GM11168 (cell line): ENCODE measurements around the gene NACC1.

Experiments used
- in situ Hi-C: fragments of 300-500 bp; cut with MboI; formaldehyde crosslinking; loops from one replicate; pipeline ENCODE4 v1.12.0; 2022; ENCODE audit warnings: low sequenced_read_pairs; ENCODE audit not compliant: unreplicated experiment

The NACC1 gene

DNA sequence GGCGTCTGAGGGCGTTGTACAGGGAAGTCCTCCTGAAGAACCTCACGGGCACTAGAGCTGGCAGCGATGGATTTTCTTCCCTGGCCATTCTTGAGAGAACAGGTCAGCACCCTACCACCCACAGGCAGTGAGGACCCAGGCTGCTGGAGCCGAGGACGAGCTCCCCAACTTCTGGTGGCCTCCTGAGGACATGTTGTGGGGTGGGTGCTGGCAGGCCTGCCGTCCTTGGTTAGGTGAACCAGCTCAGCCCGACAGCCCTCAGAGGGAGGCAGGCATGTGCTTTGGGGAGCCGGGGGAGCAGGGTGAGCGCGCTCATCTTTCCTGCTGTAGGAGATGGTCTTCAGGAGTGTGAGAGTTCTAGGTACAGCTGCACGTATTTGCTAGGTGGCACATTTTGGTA lies 30.8 kb upstream of the NACC1 start:
- in situ Hi-C loops = no loop called here

DNA sequence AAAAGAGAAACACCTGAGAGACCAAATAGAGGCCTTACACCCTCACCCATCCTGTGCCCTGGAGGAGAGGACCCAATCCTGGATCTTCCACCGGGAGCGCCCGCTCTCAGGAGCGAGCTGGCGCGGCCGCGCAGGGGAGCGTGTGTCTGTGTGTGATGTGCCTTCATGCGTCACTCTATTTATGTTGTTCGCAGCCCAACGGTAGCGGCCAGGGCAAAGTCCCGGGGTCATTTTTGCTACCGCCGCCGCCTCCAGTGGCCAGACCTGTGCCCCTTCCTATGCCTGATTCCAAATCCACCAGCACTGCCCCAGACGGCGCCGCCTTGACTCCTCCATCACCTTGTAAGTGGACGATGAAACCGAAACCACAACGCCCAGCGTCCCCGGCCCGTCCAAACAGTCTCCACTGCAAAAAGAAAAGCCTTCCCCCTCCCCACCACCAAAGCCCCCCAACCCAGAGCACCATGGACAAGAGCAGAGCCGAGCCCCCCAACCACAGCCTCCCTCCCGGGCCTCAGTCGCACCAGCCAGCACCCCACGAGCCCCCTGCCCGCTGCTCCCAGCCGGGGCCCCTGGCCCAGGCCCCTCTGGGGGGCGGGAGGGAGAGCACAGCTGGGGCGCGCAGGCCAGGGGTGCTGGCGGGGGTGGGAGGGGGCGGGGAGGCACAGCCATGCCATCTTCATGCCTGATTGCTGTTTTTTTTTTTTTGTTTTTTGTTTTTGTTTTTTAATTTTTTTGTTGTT lies 30.1 kb upstream of the NACC1 start:
- in situ Hi-C loops = no loop called here

DNA sequence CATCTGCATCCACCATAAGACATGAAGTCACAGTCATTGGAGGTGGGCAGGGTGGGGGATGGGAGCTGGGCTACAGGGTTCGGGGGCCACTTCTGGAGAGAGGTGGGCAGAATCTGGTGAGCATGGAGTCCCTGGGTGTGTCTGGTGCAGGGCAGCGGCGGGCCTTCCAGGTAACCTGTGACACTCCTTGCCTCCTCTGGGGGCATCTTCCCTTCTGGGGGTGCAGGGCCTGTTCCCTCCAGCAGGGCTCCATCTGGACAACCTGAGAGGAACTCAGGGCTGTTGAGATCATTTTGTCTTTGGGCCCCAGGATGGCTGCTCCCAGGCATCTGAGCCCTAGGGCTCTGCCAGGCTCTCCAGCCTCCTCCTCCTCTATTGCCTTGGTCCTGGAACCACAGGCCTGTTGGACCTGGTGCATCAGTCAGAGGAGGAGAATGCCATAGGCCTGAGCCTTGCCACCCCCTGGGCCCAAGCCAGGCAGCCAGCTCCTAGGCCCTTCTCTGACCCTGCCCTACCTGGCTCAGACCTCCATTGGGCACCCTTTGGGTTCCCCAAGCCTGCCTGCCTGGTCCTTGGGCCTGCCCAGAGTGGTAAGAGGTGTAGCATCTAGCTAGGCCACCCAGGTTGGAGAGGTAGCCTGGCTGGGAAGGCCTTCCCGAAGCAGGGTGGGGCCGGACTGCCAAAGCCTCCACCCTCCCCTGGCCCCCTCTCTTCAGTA lies 28.8 kb upstream of the NACC1 start:
- in situ Hi-C loops = no loop called here

DNA sequence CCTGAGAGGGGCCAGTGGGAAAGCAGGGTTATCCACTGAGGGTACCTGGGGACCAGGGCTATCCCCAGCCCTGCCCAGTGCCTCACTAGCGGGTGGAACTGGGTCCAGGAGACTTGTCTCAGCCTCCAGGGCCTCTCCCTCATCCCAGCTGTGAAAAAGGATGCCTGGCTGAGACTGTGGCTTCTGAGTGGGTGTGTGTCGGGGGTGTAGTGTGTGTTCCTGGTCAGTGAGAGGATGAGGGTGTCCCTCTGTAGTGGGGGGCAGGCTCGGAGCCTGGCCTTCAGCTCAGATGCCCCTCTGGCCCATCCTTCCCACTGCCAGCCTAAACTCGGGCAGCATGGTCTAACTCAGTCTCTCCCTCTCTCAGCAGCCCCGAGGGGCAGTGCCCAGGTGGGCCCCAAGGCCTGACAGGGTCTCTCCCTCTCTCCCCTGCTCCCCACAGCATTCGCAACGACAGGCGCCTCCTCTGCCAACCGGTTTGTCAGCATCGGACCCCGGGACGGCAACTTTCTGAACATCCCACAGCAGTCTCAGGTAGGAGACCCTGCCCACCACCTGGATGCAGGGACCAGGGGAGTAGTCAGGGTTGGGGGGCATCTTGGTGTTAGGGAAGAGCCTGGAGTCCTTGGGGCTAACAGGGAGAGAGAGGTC lies 28.1 kb upstream of the NACC1 start:
- in situ Hi-C loops = loop anchor here (5.0 to 10.0 kb wide), 2 partner anchors 45 to 118 kb away; no protein-coding TSS in a partner anchor

DNA sequence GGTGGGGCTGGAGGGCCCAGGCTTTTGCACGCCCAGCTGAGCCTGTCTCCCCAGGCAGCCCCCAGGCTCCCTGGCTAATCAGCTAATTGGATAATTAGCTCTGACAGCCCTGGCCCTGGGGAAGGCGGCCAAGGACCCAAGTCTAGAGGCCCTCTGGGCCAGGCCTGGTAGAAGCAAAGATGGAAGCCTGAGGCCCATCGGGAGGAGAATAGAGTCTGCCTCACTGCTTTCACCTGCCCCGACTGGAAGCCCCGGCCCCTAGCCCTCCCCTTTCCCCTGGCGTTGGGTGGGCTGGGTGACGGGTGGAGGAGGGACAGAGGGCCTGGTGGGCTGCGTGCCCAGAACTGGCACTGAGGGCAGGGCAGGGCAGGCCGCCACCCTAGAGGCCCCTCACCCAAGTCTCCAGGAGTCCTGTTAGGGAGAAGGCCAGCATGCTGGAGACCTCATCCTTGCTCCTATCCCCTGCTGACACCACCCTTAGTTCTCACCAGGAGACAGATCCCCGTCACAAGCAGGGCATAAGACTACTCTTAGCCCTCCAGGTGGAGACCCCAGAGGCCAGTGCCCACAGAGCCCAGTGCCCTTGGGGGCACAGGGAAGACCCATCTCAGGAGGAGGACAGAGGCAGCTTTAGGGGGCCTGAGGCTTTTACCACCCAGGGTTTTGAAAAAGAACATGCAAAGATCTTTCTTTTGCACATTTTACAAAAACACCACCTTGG lies 27.4 kb upstream of the NACC1 start:
- in situ Hi-C loops = loop anchor here (5.0 to 10.0 kb wide), 2 partner anchors 46 to 118 kb away; no protein-coding TSS in a partner anchor

DNA sequence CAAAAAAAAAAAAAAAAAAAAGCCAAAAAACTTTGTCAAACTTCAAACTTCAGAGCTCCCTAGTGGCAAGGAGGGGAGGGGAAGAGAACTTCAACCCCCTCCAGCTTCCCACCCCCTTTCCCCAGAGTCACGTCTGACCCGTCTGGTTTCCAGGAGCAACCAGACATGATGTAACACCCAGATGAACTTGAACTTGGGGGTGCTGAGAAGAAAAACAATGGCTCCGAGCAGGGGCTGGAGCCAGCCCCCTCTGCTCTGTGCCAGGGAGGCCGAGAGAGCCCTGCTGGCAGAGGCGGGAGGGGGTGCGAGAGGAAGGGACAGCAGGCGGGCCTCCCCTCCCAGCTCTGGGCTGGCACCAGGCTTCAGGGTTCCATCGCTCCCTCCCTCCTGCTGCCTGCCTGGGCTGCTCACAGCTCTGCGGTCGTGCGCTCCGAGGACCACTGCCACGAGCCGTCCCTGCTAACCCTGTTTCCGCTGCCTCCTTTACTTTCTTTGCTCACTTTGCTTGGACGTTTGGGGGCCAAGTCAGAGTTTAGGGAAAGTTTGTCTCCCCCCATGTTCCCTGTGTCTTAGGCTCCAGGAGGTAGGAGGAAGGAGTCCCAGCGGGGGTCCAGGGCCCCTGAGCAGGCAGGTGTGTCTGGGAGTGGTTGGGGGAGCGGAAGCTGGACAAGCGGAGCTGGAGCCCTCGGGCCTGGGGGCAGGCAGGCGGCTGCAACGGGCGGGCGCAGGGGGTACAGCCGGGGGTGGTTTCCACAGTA lies 26.5 kb upstream of the NACC1 start:
- in situ Hi-C loops = loop anchor here (5.0 to 10.0 kb wide), 2 partner anchors 47 to 119 kb away; no protein-coding TSS in a partner anchor

DNA sequence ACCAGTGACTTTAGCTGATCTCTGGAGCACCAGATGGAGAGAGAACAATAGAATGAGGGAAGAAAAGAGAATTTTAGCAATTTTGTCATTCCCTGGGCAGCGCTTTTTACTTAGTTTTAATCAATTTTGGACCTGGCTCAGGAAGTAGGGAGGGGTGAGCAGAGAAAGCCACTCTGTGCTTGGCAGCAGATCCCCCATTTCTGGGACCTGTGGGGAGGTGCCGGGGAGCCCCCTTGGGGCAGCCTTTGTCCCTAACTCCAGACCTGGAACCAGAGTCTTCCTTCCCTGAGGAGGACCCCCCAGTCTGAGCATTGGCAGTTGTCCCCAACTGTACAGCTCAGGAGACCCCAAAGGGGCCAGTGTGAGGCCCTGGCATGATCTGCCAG lies 25.9 kb upstream of the NACC1 start:
- in situ Hi-C loops = loop anchor here (5.0 to 10.0 kb wide), 2 partner anchors 47 to 120 kb away; no protein-coding TSS in a partner anchor

DNA sequence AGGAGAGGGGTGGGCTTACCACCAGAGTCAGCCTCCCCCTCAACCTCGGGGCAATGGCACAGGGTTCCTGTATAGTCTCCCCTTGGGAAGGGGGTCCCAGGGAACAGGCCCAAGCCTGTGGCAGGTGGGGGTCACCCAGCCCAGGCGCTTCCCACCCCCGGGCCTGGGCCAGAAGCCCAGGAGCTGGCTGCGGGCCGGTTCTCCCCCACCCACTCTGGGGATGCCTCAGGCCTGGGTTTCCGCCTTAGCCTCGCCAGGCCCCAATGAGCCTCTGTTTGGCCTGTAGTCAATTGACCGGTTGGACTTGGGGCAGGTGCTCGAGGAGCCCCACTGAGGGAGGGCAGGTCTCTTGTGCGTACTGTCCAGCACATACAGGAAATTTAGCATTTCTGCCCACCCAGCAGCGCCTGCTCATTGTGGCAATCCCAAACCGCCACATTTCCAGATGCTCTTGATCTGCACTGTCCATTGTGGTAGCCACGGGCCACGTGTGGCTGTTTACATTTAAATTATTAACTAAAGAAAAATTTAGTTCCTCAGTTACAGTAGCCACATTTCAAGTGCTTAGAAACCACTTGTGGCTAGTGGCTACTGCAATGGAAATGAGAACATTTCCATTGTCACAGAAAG lies 25.3 kb upstream of the NACC1 start:
- in situ Hi-C loops = loop anchor here (5.0 to 10.0 kb wide), 2 partner anchors 48 to 120 kb away; no protein-coding TSS in a partner anchor

DNA sequence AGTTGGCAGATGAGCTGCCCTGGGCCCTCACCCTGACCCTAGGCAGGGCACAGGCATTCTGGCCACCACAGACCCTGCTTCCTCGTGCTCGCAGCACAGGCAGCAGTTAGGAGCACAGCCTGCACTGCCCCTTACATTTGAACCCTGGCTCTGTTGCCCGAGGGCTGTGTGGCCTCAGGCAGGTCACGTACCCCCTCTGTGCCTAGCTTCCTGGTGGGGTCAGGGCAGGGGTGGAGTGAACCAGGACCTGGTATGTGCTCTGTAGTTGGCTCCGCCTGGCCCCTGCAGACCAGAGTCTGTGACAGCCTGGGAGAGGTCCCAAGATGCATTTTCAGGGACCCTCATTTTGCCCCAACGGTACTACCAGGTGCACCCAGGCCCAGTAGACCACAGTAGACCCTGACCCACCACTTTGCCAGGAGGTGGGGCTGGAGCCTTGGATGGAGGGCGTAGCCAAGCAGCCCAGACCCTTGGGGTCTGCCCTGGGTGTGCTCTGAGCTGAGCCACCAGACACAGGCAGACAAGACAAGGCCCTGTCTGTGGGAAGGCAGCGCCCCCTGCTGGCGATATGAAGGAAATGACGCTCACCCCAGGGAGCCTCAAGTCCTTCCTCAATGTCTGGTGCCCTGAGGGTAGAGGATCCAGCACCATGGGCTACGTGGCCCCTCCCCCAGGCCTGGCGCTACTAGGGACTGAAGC lies 24.5 kb upstream of the NACC1 start:
- in situ Hi-C loops = loop anchor here (5.0 to 10.0 kb wide), 2 partner anchors 49 to 121 kb away; no protein-coding TSS in a partner anchor

DNA sequence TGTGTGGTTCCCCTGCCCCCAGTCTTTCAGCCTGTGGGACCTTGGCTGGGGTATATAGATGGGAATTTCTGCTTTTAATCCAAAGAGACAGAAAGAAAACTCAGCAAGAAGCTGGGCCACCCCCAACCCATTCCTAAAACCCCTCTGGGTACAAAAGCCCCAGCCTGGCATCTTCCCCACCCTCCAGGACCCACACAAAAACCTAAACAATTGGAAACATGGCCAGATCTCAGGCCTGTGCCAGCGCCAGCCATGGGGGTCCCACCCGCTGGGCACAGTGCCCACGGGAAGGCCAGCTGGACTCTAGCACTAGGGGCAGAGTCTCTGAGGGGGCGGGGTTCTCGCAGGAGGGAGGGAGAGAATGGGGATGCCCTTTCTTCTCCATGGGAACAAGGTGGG lies 24.0 kb upstream of the NACC1 start:
- in situ Hi-C loops = loop anchor here (5.0 to 10.0 kb wide), 2 partner anchors 49 to 122 kb away; no protein-coding TSS in a partner anchor

DNA sequence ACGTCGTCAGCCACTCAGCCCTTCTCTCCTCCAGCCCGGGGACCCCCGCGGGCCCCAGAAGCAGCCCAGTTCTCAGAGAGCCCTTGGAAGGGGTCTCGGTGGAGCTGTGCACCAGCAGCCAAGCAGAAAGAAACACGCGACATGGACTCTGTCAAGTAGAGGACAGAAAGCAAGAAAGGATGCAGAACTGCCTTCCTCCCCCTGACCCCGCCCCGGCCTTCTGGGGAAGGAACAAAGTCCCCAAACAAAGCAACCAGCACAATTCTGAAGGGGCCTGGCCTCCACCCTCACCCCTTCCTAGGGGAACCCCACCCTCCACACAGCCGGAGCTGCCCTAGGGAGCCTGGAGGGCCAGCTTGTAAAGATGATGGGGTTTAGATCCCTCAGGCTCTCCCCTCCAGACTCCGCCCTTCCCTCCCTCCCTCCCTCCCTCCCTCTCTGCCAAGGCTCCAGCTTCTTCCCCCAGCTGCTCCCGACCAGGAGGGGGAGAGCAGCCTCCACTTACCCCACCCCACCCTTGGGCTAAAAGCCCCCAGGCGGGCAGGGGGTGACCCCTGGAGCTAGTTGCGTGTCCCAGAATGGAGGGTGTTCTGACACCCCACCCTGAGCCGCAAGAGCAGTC lies 23.2 kb upstream of the NACC1 start:
- in situ Hi-C loops = loop anchor here (5.0 to 10.0 kb wide), 2 partner anchors 50 to 123 kb away; no protein-coding TSS in a partner anchor

DNA sequence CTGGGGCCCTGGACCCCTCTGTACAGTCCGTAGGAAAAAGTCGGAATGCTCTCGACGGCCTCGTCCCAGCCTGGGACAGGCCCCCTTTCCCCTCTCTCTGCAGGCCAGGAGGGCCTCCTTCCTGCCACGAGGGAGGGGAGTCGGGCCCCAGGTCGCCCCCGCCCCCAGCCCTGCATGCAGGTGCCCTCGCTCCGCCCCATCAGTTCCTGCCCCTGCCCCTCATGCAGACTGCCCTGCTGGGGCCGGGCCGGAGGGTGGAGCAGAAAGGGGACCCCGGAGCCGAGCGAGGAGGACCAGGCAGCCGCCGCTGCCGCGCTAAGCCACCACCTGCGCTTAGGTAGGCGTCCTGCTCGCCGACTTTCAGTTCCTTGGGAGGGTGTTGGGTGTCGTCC lies 22.7 kb upstream of the NACC1 start:
- in situ Hi-C loops = loop anchor here (10.0 kb wide), 1 partner anchor 51 kb away; no protein-coding TSS in a partner anchor

DNA sequence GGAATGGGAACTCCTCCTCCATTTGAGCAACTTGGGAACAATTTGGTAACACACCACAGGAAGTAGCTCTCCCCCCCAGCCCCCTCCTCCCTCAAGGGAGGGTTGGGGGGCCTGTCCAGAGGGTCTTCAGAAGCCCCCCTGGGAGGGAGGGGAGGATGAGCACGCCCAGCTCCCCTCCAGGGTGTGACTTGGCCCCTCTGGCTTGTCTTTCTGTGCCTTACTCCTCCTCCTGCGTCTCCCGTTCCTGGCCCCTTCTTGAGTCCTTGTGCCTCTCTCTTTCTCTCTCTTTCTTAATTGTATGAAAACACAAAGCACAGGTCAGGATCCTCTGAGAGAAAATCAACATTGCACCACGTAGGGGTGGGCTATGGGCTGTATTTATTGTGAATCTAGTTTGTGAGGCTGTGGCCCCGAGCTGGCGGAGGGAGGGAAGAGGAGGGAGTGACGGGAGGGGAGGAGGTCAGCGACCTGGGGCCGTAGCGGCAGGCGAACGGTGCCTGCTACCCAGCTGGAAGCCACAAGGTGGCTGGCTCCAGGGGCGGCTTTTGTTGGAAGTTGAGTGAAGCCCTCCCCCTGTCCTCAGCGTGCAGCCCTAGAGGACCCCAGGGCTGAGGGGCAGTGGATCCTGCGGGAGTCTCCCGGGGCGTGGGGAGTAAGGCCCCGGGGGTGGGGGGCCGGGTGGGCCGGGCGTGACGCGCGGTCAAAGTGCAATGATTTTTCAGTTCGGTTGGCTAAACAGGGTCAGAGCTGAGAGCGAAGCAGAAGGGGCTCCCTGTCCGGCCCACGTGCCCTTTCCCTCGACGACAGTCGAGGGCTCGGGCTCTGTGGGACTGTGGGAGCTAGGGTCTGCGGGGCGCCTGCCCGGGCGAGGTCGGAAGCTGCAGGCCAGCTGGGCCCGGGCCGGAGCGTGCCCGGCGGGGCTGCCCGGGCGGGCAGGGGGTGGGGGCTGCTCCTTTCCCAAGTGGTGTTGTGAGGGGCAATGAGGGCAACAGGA lies 21.8 kb upstream of the NACC1 start:
- in situ Hi-C loops = loop anchor here (10.0 kb wide), 1 partner anchor 51 kb away; no protein-coding TSS in a partner anchor

DNA sequence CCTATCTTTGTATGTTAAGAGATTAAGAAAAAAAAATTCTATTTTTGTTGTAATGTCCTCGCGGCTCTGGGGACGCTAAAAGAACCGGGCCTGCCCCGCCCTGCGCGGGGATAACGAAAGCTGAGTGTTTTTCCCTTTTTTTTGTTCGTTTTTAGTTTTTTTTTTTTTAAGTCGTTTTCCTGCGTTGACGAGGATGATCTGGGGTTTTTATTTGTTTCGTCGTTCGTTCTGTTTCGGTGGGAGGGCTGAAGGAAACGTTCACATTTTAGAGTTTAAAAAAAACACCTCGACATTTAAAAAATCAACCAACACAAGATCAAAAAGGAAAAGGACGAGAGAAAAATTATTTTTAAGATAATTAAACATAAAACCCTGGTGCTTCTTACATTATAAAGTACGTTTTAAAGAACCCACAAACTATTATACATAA lies 21.0 kb upstream of the NACC1 start:
- in situ Hi-C loops = loop anchor here (10.0 kb wide), 1 partner anchor 52 kb away; no protein-coding TSS in a partner anchor

DNA sequence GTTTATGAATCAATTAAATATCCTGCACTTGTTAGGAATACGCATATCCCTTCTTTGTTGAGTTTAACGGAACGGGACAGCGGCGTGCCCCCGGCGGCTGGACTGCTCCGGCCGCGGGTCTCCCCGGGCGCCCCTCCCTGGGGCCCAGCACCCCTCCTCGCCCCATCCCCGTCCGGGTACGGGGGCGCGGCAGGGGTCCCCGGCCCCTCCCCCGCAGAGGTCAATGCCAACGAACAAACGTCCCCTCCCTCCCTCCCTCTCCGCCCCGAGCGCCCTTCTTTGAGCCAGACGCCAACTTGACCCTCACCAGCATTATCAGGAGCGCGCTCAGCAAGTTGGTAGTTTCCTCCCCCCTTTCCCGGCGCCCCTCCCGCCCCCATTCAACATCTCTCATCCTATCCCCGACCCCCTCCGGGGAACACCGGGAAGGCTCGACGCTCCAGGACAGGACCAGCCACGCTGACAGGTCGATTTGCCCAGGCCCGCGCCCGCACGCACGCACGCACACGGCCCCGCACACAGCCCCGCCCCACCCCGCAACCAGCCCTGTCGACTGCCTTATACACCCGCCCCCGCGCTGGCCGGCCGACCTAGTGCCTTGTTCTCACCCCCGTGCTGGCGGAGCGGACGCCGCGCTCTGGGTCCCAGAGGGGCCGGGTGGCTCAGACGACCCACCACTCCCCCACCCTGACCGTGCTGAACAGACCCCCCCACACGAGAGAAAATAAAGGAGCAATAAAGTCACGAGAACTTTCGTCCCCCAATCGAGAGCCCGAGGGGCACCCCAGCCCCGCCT lies 20.4 kb upstream of the NACC1 start:
- in situ Hi-C loops = loop anchor here (10.0 kb wide), 1 partner anchor 53 kb away; no protein-coding TSS in a partner anchor
